Testis (tissue), 3 donors: ENCODE results near the gene ULK4. TPM values are rescaled to one million over a fixed set of nuclear protein-coding genes. Genes with fewer than 3 reads are reported as not detected.

Source experiments
- DNase-seq: peaks from one replicate; pipeline ENCODE4 v3.0.0-alpha.2; 2019
- H3K27ac ChIP-seq, 2 donors: fragments of 200-600 bp; sonication (generic); one replicate each; pipeline ENCODE4 v1.5.1; 2019
- H3K27me3 ChIP-seq: fragments of 200-600 bp; sonication (generic); one replicate; pipeline ENCODE4 v1.5.1; 2019
- H3K36me3 ChIP-seq: fragments of 200-600 bp; sonication (generic); one replicate; pipeline ENCODE4 v1.5.1; 2017; ENCODE audit warnings: low read depth; ENCODE audit errors: missing control alignments
- H3K4me1 ChIP-seq: fragments of 200-600 bp; sonication (generic); one replicate; pipeline ENCODE4 v1.5.1; 2019
- H3K4me3 ChIP-seq, 2 donors: fragments of 200-600 bp; sonication (generic); one replicate each; pipeline ENCODE4 v1.5.1; 2017 to 2019
- H3K9me3 ChIP-seq: fragments of 200-600 bp; sonication (generic); one replicate; pipeline ENCODE4 v1.5.1; 2017
- CTCF ChIP-seq, 3 experiments: fragments of 450-650 bp in 2 of 3; fragments of 200-600 bp in 1 of 3; sonication (generic) in 1 of 3; IDR thresholded peaks; one replicate each; pipeline ENCODE4 v1.5.1; 2016 to 2019; ENCODE audit warnings: antibody characterized with exemption in 3 of 3, mild to moderate bottlenecking in 2 of 3, moderate library complexity in 1 of 3
- POLR2A ChIP-seq: fragments of 450-650 bp; IDR thresholded peaks from one replicate; pipeline ENCODE4 v1.6.1; 2017; ENCODE audit warnings: antibody characterized with exemption, mild to moderate bottlenecking, moderate library complexity
- WGBS, 2 donors: methylation state at CpG; one replicate each; pipeline ENCODE4 v1.1.5; 2018; 5-methylcytosine and 5-hydroxymethylcytosine counted together
- intact Hi-C: fragments of 100-400 bp; cut with DNase I; formaldehyde crosslinking; loops from one replicate; pipeline ENCODE4 v1.15.1; 2023; ENCODE audit warnings: low total_unique reads
- polyA plus RNA-seq: library from polyadenylated mRNA; stranded (reverse); fragments of 350-450 nt; fragmentation: Illumina TruSeq; extraction: RNeasy Lipid Tissue Mini Kit (QIAGEN cat#74804); gene quantifications from one replicate; pipeline ENCODE4 v1.2.3, GENCODE V29; 2014; ENCODE audit warnings: low read depth, low replicate concordance; ENCODE audit not compliant: insufficient read depth
- total RNA-seq, 2 donors: library from RNA; depleted of rRNA; stranded (reverse); fragments of >200 nt; gene quantifications; one replicate each; pipeline ENCODE4 v1.2.3, GENCODE V29; 2016

Gene ULK4
- total and polyA plus RNA-seq, 3 donors from 2014 or later = 45.7 to 91.6 (median 47.4) TPM

GRCh38 chr3:41521010-41521655, 440.8 kb downstream of the ULK4 start:
- intact Hi-C loops = no loop called here
- WGBS, 2 donors = 76 to 85% methylated on average over 1 of the region's 1 CpG
- TF ChIP-seq CTCF (IDR thresholded peaks at IDR 0.05) = no peak
- no peak for TF ChIP-seq POLR2A
- Histone ChIP-seq H3K27ac (no peak overlapping the region), H3K4me1 (no peaks in the 10 kb centered on the region), H3K27me3 (no peaks in the 10 kb centered on the region), H3K36me3 (no peaks in the 10 kb centered on the region), H3K4me3 (no peak overlapping the region), H3K9me3 (no peaks in the 10 kb centered on the region)
- no peak for DNase-seq

- no peaks in the 10 kb centered on the region for H3K27me3 ChIP-seq
- TF ChIP-seq POLR2A (no peak), CTCF (IDR thresholded peaks at IDR 0.05) (no peak)
- no peak for DNase-seq
- no peaks in the 10 kb centered on the region for H3K4me1 ChIP-seq
- H3K36me3 ChIP-seq = no peaks in the 10 kb centered on the region
- 87 to 88% methylated on average over 2 of the region's 2 CpGs for WGBS, 2 donors
- H3K27ac ChIP-seq = no peak overlapping the region
- intact Hi-C loops = no loop called here
- H3K9me3 ChIP-seq = no peaks in the 10 kb centered on the region
- no peak overlapping the region for H3K4me3 ChIP-seq
These were observed 442.2 kb downstream of the ULK4 start for GRCh38 chr3:41519746-41520145.

- Histone ChIP-seq H3K4me1 (no peaks in the 10 kb centered on the region), H3K9me3 (no peaks in the 10 kb centered on the region), H3K27ac (no peak overlapping the region), H3K27me3 (no peaks in the 10 kb centered on the region), H3K4me3 (no peak overlapping the region), H3K36me3 (no peaks in the 10 kb centered on the region)
- no peak for DNase-seq
- TF ChIP-seq POLR2A = no peak
- no peak for TF ChIP-seq CTCF (IDR thresholded peaks at IDR 0.05)
- WGBS, 2 donors = 85% methylated on average over 4 of the region's 4 CpGs
- intact Hi-C loops = no loop called here
These were observed 443.3 kb downstream of the ULK4 start for GRCh38 chr3:41518626-41519025.

- 91 to 97% methylated on average over 3 to 7 of the region's 7 CpGs for WGBS, 2 donors
- no peaks in the 10 kb centered on the region for H3K27me3 ChIP-seq
These were observed 453.7 kb downstream of the ULK4 start for GRCh38 chr3:41508063-41508696.

More at GRCh38 chr3:41508063-41508696, 453.7 kb downstream of the ULK4 start:
- H3K36me3 ChIP-seq = no peaks in the 10 kb centered on the region
- no peak overlapping the region for H3K27ac ChIP-seq
- TF ChIP-seq CTCF (IDR thresholded peaks at IDR 0.05) = no peak
- TF ChIP-seq POLR2A = no peak
- no peaks in the 10 kb centered on the region for H3K4me1 ChIP-seq
- intact Hi-C loops = no loop called here
- no peak overlapping the region for H3K4me3 ChIP-seq
- no peaks in the 10 kb centered on the region for H3K9me3 ChIP-seq
- no peak for DNase-seq
